ENCODE data around the gene DYNLRB1. TPM values are rescaled to one million over a fixed set of nuclear protein-coding genes. Genes with fewer than 3 reads are reported as not detected.
"Not testable (repeated sequence)": the region's sequence is repeated elsewhere in the genome, so short reads cannot be mapped to it uniquely, and the experiment has no call there.

DYNLRB1 gene
- total RNA-seq, 1 donor from 2014 or later, result 208 TPM

- TF ChIP-seq, protein P1, sequence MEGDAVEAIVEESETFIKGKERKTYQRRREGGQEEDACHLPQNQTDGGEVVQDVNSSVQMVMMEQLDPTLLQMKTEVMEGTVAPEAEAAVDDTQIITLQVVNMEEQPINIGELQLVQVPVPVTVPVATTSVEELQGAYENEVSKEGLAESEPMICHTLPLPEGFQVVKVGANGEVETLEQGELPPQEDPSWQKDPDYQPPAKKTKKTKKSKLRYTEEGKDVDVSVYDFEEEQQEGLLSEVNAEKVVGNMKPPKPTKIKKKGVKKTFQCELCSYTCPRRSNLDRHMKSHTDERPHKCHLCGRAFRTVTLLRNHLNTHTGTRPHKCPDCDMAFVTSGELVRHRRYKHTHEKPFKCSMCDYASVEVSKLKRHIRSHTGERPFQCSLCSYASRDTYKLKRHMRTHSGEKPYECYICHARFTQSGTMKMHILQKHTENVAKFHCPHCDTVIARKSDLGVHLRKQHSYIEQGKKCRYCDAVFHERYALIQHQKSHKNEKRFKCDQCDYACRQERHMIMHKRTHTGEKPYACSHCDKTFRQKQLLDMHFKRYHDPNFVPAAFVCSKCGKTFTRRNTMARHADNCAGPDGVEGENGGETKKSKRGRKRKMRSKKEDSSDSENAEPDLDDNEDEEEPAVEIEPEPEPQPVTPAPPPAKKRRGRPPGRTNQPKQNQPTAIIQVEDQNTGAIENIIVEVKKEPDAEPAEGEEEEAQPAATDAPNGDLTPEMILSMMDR (IDR thresholded peaks at IDR 0.05; ENCODE audit: unreplicated experiment), result no peak
- no peak overlapping the region for H3K4me3 Mint-ChIP-seq (ENCODE audit: low read depth)
- peaks cover 4% of the 10 kb centered on the region for H3K9me3 Mint-ChIP-seq (ENCODE audit: low read depth)
- peaks cover 53% of the 10 kb centered on the region for H3K36me3 Mint-ChIP-seq (ENCODE audit: insufficient read depth)
- H3K27ac Mint-ChIP-seq, result no peak overlapping the region
- no peaks in the 10 kb centered on the region for H3K4me1 Mint-ChIP-seq (ENCODE audit: low read depth)
- H3K27me3 Mint-ChIP-seq, result no peaks in the 10 kb centered on the region
- DNase-seq (ENCODE audit: low spot score, unreplicated experiment), result no peak
Observed at GRCh38 chr20:34491932-34492509, 24.2 kb upstream of the DYNLRB1 start.

GRCh38 chr20:34493646-34494045 is 22.6 kb upstream of the DYNLRB1 start:
- no peak overlapping the region for H3K27ac Mint-ChIP-seq
- TF ChIP-seq, protein P1 (IDR thresholded peaks at IDR 0.05; ENCODE audit: unreplicated experiment), result no peak
- H3K27me3 Mint-ChIP-seq, result no peaks in the 10 kb centered on the region
- peaks cover 18% of the 10 kb centered on the region for H3K9me3 Mint-ChIP-seq (ENCODE audit: low read depth)
- H3K36me3 Mint-ChIP-seq (ENCODE audit: insufficient read depth), result peaks cover 58% of the 10 kb centered on the region
- H3K4me1 Mint-ChIP-seq (ENCODE audit: low read depth), result no peaks in the 10 kb centered on the region
- H3K4me3 Mint-ChIP-seq (ENCODE audit: low read depth), result no peak overlapping the region
- no peak for DNase-seq (ENCODE audit: low spot score, unreplicated experiment)

DNA sequence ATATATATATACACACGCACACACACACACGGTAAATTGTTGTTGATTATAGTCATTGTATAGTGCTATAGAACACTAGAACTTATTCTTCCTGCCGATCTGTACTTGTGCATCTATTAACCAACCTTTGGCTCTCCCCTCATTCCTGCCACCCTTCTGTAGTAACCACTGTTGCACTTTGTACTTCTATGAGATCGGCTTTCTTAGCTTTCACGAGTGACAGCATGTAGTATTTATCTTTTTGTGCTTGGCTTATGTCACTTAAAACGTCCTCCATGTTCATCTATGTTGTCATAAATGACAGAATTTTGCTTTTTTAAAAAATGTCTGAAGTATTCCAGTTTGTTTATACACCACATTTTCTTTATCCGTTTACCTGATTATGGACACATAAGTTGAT is 20.9 kb upstream of the DYNLRB1 start:
- TF ChIP-seq, protein P1 (IDR thresholded peaks at IDR 0.05; ENCODE audit: unreplicated experiment), result no peak
- H3K27me3 Mint-ChIP-seq, result no peaks in the 10 kb centered on the region
- DNase-seq (ENCODE audit: low spot score, unreplicated experiment), result no peak
- no peak overlapping the region for H3K4me3 Mint-ChIP-seq (ENCODE audit: low read depth)
- peaks cover 64% of the 10 kb centered on the region for H3K36me3 Mint-ChIP-seq (ENCODE audit: insufficient read depth)
- H3K9me3 Mint-ChIP-seq (ENCODE audit: low read depth), result peaks cover 32% of the 10 kb centered on the region
- H3K27ac Mint-ChIP-seq, result no peak overlapping the region
- no peaks in the 10 kb centered on the region for H3K4me1 Mint-ChIP-seq (ENCODE audit: low read depth)

- Mint-ChIP-seq H3K4me1 (ENCODE audit: low read depth) (no peaks in the 10 kb centered on the region), H3K4me3 (ENCODE audit: low read depth) (no peak overlapping the region), H3K27ac (no peak overlapping the region), H3K9me3 (ENCODE audit: low read depth) (peaks cover 38% of the 10 kb centered on the region), H3K36me3 (ENCODE audit: insufficient read depth) (peaks cover 69% of the 10 kb centered on the region), H3K27me3 (no peaks in the 10 kb centered on the region)
- no peak for DNase-seq (ENCODE audit: low spot score, unreplicated experiment)
- TF ChIP-seq, protein P1 (IDR thresholded peaks at IDR 0.05; ENCODE audit: unreplicated experiment), result no peak
Observed at GRCh38 chr20:34495916-34496315, 20.3 kb upstream of the DYNLRB1 start.

DNA sequence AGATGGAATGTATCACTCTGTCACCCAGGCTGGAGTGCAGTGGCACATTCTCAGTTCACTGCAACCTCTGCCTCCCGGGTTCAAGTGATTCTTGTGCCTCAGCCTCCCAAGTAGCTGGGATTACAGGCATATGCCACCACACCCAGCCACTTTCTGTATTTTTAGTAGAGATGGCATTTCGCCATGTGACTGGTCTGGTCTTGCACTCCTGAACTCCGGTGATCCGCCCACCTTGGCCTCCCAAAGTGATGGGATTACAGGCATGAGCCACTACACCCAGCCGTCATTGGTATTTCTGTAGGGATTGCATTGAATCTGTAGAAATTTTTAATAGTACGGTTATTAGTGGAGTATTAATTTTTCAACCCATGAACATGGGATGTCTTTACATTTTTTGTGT is 18.6 kb upstream of the DYNLRB1 start:
- H3K36me3 Mint-ChIP-seq (ENCODE audit: insufficient read depth), result peaks cover 72% of the 10 kb centered on the region

DNA sequence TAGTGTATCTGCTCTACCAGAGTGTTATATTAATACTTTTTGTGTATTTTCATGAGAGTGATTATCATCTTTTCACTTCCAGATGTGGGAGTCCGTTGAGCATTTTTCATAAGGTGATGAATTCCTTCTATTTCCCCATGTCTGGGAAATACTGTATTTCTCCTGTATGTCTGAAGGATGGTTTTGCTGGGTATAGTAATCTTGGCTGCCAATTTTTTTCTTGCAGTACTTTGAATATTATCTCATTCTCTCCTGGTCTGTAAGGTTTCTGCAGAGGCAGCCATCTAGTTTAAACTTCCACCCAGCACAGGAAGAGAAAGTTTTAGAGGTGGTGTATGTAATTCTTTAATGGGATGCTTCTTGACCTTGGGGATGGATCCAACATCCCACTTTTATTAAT is 15.4 kb upstream of the DYNLRB1 start:
- H3K4me1 Mint-ChIP-seq (ENCODE audit: low read depth), result no peaks in the 10 kb centered on the region
- peaks cover 58% of the 10 kb centered on the region for H3K36me3 Mint-ChIP-seq (ENCODE audit: insufficient read depth)
- no peak overlapping the region for H3K27ac Mint-ChIP-seq
- TF ChIP-seq, protein P1 (IDR thresholded peaks at IDR 0.05; ENCODE audit: unreplicated experiment), result no peak
- H3K4me3 Mint-ChIP-seq (ENCODE audit: low read depth), result no peak overlapping the region
- peaks cover 38% of the 10 kb centered on the region for H3K9me3 Mint-ChIP-seq (ENCODE audit: low read depth)
- no peak for DNase-seq (ENCODE audit: low spot score, unreplicated experiment)
- H3K27me3 Mint-ChIP-seq, result no peaks in the 10 kb centered on the region

More for the DNA sequence above, 18.6 kb upstream of the DYNLRB1 start:
- not testable (repeated sequence) for DNase-seq (ENCODE audit: low spot score, unreplicated experiment); H3K27me3 Mint-ChIP-seq; H3K4me3 Mint-ChIP-seq (ENCODE audit: low read depth); H3K4me1 Mint-ChIP-seq (ENCODE audit: low read depth); H3K27ac Mint-ChIP-seq
- peaks cover 38% of the 10 kb centered on the region for H3K9me3 Mint-ChIP-seq (ENCODE audit: low read depth)
